ENCODE results near the gene NIN. TPM values are rescaled to one million over a fixed set of nuclear protein-coding genes. Genes with fewer than 3 reads are reported as not detected.
A peak's percentile ranks its signal among the peaks of the same experiment; 100 is the strongest.

Gene NIN
- total RNA-seq, 1 donor from 2014 or later = 45.4 TPM

DNA sequence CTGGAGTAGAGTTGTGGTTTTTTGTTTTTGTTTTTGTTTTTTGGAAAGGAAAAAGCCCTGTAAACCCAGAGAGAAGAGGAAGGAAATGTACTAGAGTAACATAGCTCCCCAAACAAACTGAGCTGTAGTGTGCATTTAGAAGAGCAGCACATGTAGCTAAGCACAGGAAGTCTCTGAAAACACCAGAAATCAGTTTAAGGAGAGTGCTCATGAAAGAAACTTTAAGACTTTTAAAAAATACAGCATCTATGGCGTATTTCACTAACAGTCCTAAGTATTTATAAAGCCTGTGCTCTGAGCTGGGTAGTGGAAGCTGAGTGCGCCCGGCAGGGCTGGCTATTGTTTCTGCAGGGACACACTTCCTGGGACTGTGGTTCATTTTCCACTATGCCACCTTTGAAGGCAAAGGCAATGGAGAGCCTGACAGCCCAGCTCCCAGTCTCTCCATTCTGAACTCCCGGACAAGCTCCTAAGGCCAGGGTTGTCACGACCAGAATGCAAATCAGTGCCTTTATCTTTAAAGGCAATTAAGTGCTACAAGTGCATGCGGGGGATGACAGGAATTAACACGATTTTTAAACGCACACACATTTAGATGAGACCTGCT lies 45.4 kb downstream of the NIN start:
- Mint-ChIP-seq H3K27ac (ENCODE audit: unreplicated experiment) (no peak overlapping the region), H3K4me3 (ENCODE audit: unreplicated experiment) (no peak overlapping the region), H3K9me3 (ENCODE audit: unreplicated experiment) (no peaks in the 10 kb centered on the region), H3K27me3 (ENCODE audit: low read depth, unreplicated experiment) (no peaks in the 10 kb centered on the region), H3K4me1 (ENCODE audit: low read depth, unreplicated experiment) (peaks cover 10% of the 10 kb centered on the region), H3K36me3 (ENCODE audit: low read depth, unreplicated experiment) (peaks cover 10% of the 10 kb centered on the region)
- no peaks in the 10 kb centered on the region for H3K27me3 ChIP-seq (ENCODE audit: insufficient read depth, low read length)
- no peak overlapping the region for H3K4me3 ChIP-seq (ENCODE audit: insufficient read depth, low read depth, low read length)
- H2AFZ ChIP-seq (ENCODE audit: low read depth, low read length) = no peak overlapping the region
- H3K4me2 ChIP-seq (ENCODE audit: low read length) = no peak overlapping the region
- no peak overlapping the region for H3K9ac ChIP-seq (ENCODE audit: low read length)
- no peaks in the 10 kb centered on the region for H3K9me3 ChIP-seq (ENCODE audit: insufficient read depth, low read depth, low read length)
- no peak overlapping the region for H3K27ac ChIP-seq (ENCODE audit: low read depth, low read length)
- H4K20me1 ChIP-seq (ENCODE audit: insufficient read depth, low read length) = no peaks in the 10 kb centered on the region
- TF ChIP-seq CTCF (IDR thresholded peaks at IDR 0.05; ENCODE audit: insufficient read depth, low read depth, low read length) = no peak
- TF ChIP-seq EZH2 (IDR thresholded peaks at IDR 0.05; ENCODE audit: insufficient read depth, low read length) = no peak
- no peaks in the 10 kb centered on the region for H3K36me3 ChIP-seq (ENCODE audit: insufficient read depth, low read length)
- FAIRE-seq (no peak), DNase-seq (ENCODE audit: low read depth) (no peak)
- no peaks in the 10 kb centered on the region for H3K79me2 ChIP-seq (ENCODE audit: insufficient read depth, low read length)
- peaks cover 3% of the 10 kb centered on the region for H3K4me1 ChIP-seq (ENCODE audit: insufficient read depth, low read length)

DNA sequence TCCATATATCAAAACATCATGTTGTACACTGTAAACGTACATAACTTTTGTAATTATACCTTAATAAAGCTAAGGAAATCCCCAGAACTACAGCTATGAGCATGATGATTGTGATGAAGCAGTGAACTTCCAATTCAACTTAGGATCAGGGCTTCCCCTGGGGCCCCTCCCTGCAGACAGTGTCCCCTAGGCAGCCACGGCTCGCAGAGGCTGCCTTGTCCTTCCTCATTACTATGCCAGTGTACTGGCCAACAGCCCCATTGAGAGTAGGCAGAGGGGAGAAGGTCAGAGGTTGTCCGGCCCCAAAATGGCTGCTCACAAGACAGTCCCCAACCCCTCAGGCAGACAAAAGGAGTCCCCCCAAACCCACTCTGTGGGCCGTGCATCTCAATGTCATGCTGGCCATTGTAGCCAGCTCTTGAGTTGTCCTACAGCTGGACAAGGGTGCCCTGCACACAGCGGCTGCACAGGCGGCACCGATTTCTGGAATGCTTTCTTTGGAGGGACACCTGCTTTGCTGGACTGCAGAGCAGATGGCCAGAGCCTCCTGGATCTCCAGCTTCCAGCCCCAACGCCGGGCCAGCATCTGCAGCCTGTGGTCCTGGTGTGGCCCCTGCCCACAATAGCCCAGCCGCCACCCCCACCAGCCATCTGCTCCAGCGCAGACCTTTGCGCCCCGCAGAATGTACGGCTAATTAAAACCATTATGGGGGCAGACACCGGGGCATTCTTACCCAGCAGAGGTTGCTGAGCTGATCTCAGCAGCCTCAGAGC lies 46.1 kb downstream of the NIN start:
- no peak overlapping the region for H3K27ac ChIP-seq (ENCODE audit: low read depth, low read length)
- DNase-seq (ENCODE audit: low read depth) (no peak), FAIRE-seq (peak; percentile 9)
- H3K27me3 ChIP-seq (ENCODE audit: insufficient read depth, low read length) = no peaks in the 10 kb centered on the region
- no peak for TF ChIP-seq EZH2 (IDR thresholded peaks at IDR 0.05; ENCODE audit: insufficient read depth, low read length)
- no peak for TF ChIP-seq CTCF (IDR thresholded peaks at IDR 0.05; ENCODE audit: insufficient read depth, low read depth, low read length)
- Mint-ChIP-seq H3K4me3 (ENCODE audit: unreplicated experiment) (no peak overlapping the region), H3K9me3 (ENCODE audit: unreplicated experiment) (no peaks in the 10 kb centered on the region), H3K36me3 (ENCODE audit: low read depth, unreplicated experiment) (peaks cover 10% of the 10 kb centered on the region), H3K27me3 (ENCODE audit: low read depth, unreplicated experiment) (no peaks in the 10 kb centered on the region), H3K27ac (ENCODE audit: unreplicated experiment) (no peak overlapping the region), H3K4me1 (ENCODE audit: low read depth, unreplicated experiment) (peaks cover 6% of the 10 kb centered on the region)
- H2AFZ ChIP-seq (ENCODE audit: low read depth, low read length) = no peak overlapping the region
- H3K36me3 ChIP-seq (ENCODE audit: insufficient read depth, low read length) = no peaks in the 10 kb centered on the region
- H3K4me1 ChIP-seq (ENCODE audit: insufficient read depth, low read length) = no peaks in the 10 kb centered on the region
- H3K4me2 ChIP-seq (ENCODE audit: low read length) = no peak overlapping the region
- H3K79me2 ChIP-seq (ENCODE audit: insufficient read depth, low read length) = no peaks in the 10 kb centered on the region
- no peak overlapping the region for H3K4me3 ChIP-seq (ENCODE audit: insufficient read depth, low read depth, low read length)
- no peaks in the 10 kb centered on the region for H4K20me1 ChIP-seq (ENCODE audit: insufficient read depth, low read length)
- H3K9me3 ChIP-seq (ENCODE audit: insufficient read depth, low read depth, low read length) = no peaks in the 10 kb centered on the region
- no peak overlapping the region for H3K9ac ChIP-seq (ENCODE audit: low read length)

DNA sequence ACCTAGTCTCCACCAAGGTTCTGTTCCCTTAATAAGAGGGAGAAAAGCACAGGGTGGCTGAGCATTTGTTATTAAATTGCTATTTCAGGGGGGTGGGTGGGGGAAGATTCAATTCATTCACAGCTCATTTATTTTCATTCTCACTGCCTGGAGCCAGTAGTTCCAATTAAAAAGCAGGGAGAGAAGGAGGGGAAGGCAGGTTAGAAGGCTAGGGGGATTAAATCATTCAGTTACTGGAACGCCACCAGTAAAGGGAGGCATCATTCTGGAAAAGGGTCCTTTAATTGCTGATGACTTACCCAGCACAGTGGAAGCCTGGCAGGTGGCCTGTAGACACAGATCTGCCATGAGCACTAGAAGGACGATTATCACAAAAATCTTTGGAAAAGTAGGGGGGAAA lies 47.4 kb downstream of the NIN start:
- Histone ChIP-seq H3K27me3 (ENCODE audit: insufficient read depth, low read length) (no peaks in the 10 kb centered on the region), H3K4me1 (ENCODE audit: insufficient read depth, low read length) (no peaks in the 10 kb centered on the region), H2AFZ (ENCODE audit: low read depth, low read length) (no peak overlapping the region), H3K4me2 (ENCODE audit: low read length) (no peak overlapping the region), H3K36me3 (ENCODE audit: insufficient read depth, low read length) (no peaks in the 10 kb centered on the region), H3K9me3 (ENCODE audit: insufficient read depth, low read depth, low read length) (no peaks in the 10 kb centered on the region), H4K20me1 (ENCODE audit: insufficient read depth, low read length) (no peaks in the 10 kb centered on the region), H3K4me3 (ENCODE audit: insufficient read depth, low read depth, low read length) (no peak overlapping the region), H3K79me2 (ENCODE audit: insufficient read depth, low read length) (no peaks in the 10 kb centered on the region), H3K9ac (ENCODE audit: low read length) (no peak overlapping the region), H3K27ac (ENCODE audit: low read depth, low read length) (no peak overlapping the region)
- no peak for TF ChIP-seq CTCF (IDR thresholded peaks at IDR 0.05; ENCODE audit: insufficient read depth, low read depth, low read length)
- no peak for TF ChIP-seq EZH2 (IDR thresholded peaks at IDR 0.05; ENCODE audit: insufficient read depth, low read length)
- no peak overlapping the region for H3K4me3 Mint-ChIP-seq (ENCODE audit: unreplicated experiment)
- peaks cover 7% of the 10 kb centered on the region for H3K4me1 Mint-ChIP-seq (ENCODE audit: low read depth, unreplicated experiment)
- no peak overlapping the region for H3K27ac Mint-ChIP-seq (ENCODE audit: unreplicated experiment)
- no peak for DNase-seq (ENCODE audit: low read depth)
- no peak for FAIRE-seq
- no peaks in the 10 kb centered on the region for H3K9me3 Mint-ChIP-seq (ENCODE audit: unreplicated experiment)
- H3K27me3 Mint-ChIP-seq (ENCODE audit: low read depth, unreplicated experiment) = no peaks in the 10 kb centered on the region
- peaks cover 6% of the 10 kb centered on the region for H3K36me3 Mint-ChIP-seq (ENCODE audit: low read depth, unreplicated experiment)

All from astrocyte (in vitro differentiated cells and primary cell).